ENCODE measurements around the gene RFXANK. TPM values are rescaled to one million over a fixed set of nuclear protein-coding genes. Genes with fewer than 3 reads are reported as not detected.

Gene RFXANK
- 36.1 to 51.6 TPM (median 47.5 TPM) in 5 replicates for total RNA-seq (2022; extraction: Qiagen RNA extraction)

GRCh38 chr19:19192078-19192882, at the start of gene RFXANK, which contains the start of gene BORCS8:
Gene RFXANK, plus strand, starts transcription at chr19:19192258. Its CDS starts 1,689 bp downstream, at chr19:19193947.
Gene BORCS8, minus strand, starts transcription at chr19:19192152. Its CDS starts 35 bp downstream, at chr19:19192117.

GRCh38 chr19:19170053-19170872, 21.8 kb upstream of the RFXANK start, which contains the start of gene MEF2B:
Gene MEF2B, minus strand, starts transcription at chr19:19170263. Its CDS starts 19,528 bp downstream, at chr19:19150735.

GRCh38 chr19:19203012-19203856, 11.2 kb downstream of the RFXANK start, which contains the start of gene NR2C2AP:
Gene NR2C2AP, minus strand, starts transcription at chr19:19203414. Its CDS starts 354 bp downstream, at chr19:19203060.

GRCh38 chr19:19211499-19212420, 19.7 kb downstream of the RFXANK start, which contains the start of gene NCAN:
Gene NCAN, plus strand, starts transcription at chr19:19211958. Its CDS starts 4,996 bp downstream, at chr19:19216954.

Other genes with a start within 250 kb of the RFXANK start
- 23.8 to 34.5 TPM (median 33.0 TPM) in 5 replicates for gene SUGP2, start 158.7 kb upstream of the RFXANK start, total RNA-seq (2022; extraction: Qiagen RNA extraction)
- gene ARMC6, start 158.7 kb upstream of the RFXANK start, total RNA-seq (2022; extraction: Qiagen RNA extraction), result 24.2 to 30.9 TPM (median 29.9 TPM) in 5 replicates
- 0.44 to 1.2 TPM (median 0.67 TPM) in 5 replicates for gene SLC25A42, start 128.3 kb upstream of the RFXANK start, total RNA-seq (2022; extraction: Qiagen RNA extraction)
- 19.5 to 29.5 TPM (median 26.2 TPM) in 5 replicates for gene TMEM161A, start 53.8 kb upstream of the RFXANK start, total RNA-seq (2022; extraction: Qiagen RNA extraction)
- gene MEF2B, start 22.0 kb upstream of the RFXANK start, total RNA-seq (2022; extraction: Qiagen RNA extraction), result 0.70 to 0.95 TPM (median 0.75 TPM) in 4 of 5 replicates, not detected in the other
- gene BORCS8, start 106 bp upstream of the RFXANK start, total RNA-seq (2022; extraction: Qiagen RNA extraction), result 7.7 to 13.5 TPM (median 12.2 TPM) in 5 replicates
- gene NR2C2AP, start 11.2 kb downstream of the RFXANK start, total RNA-seq (2022; extraction: Qiagen RNA extraction), result 29.4 to 33.1 TPM (median 32.3 TPM) in 5 replicates
- gene NCAN, start 19.7 kb downstream of the RFXANK start, total RNA-seq (2022; extraction: Qiagen RNA extraction), result 0.02 to 0.07 TPM (median 0.05 TPM) in 5 replicates
- gene TM6SF2, start 81.0 kb downstream of the RFXANK start, total RNA-seq (2022; extraction: Qiagen RNA extraction), result 0.46 to 0.88 TPM (median 0.50 TPM) in 5 replicates
- gene SUGP1, start 128.3 kb downstream of the RFXANK start, total RNA-seq (2022; extraction: Qiagen RNA extraction), result 22.4 to 34.5 TPM (median 25.9 TPM) in 5 replicates
- 10.4 to 15.0 TPM (median 13.9 TPM) in 5 replicates for gene MAU2, start 128.6 kb downstream of the RFXANK start, total RNA-seq (2022; extraction: Qiagen RNA extraction)
- gene GATAD2A, start 213.4 kb downstream of the RFXANK start, total RNA-seq (2022; extraction: Qiagen RNA extraction), result 34.9 to 51.0 TPM (median 46.1 TPM) in 5 replicates